PC-9 (cell line): ENCODE measurements around the gene BZW2. TPM values are rescaled to one million over a fixed set of nuclear protein-coding genes. Genes with fewer than 3 reads are reported as not detected.

Experiments used
- BruUV-seq: library from RNA; stranded (reverse); fragments of 400-500 nt; replicated peaks from 2 replicates; lab custom pipeline; 2021; lab: Mats Ljungman, UMichigan
- CTCF ChIA-PET: fragments of 300-600 bp; sonication (Branson Sonifier 250); formaldehyde crosslinking; loops from one replicate; lab custom pipeline; 2022; ENCODE audit warnings: antibody characterized with exemption; lab: Charles Lee
- POLR2A ChIA-PET: fragments of 300-600 bp; sonication (Branson Sonifier 250); formaldehyde crosslinking; loops from one replicate; lab custom pipeline; 2022; ENCODE audit warnings: antibody characterized with exemption; ENCODE audit not compliant: unreplicated experiment; lab: Charles Lee
- DNase-seq, 2 experiments: peaks; one replicate each; pipeline versions ENCODE4 v3.0.0 to v3.0.0-alpha.2; 2015 to 2022; ENCODE audit warnings: mixed read lengths in 1 of 2
- H2AFZ ChIP-seq: fragments of 200-600 bp; sonication (generic); 2 replicates; pipeline ENCODE4 v1.8.1; 2017; ENCODE audit warnings: antibody characterized with exemption
- H3F3A ChIP-seq: fragments of 200-600 bp; sonication (generic); 2 replicates; pipeline ENCODE4 v1.8.1; 2017; ENCODE audit warnings: antibody characterized with exemption, mild to moderate bottlenecking, low read depth; ENCODE audit not compliant: insufficient read depth
- H3K27ac ChIP-seq: fragments of 200-600 bp; sonication (generic); 2 replicates; pipeline ENCODE4 v1.6.1; 2016; ENCODE audit warnings: mixed run types
- H3K27me3 ChIP-seq: fragments of 200-600 bp; sonication (generic); 2 replicates; pipeline ENCODE4 v1.6.1; 2016; ENCODE audit warnings: low read depth, mixed run types; ENCODE audit not compliant: insufficient read depth
- H3K36me3 ChIP-seq: fragments of 200-600 bp; sonication (generic); 2 replicates; pipeline ENCODE4 v1.6.1; 2016; ENCODE audit warnings: low read depth, mixed run types
- H3K4me1 ChIP-seq: fragments of 200-600 bp; sonication (generic); replicated peaks from 2 replicates; pipeline ENCODE4 v1.6.1; 2016; ENCODE audit warnings: mixed run types; ENCODE audit not compliant: insufficient read depth
- H3K4me2 ChIP-seq: fragments of 200-600 bp; sonication (generic); 2 replicates; pipeline ENCODE4 v1.6.1; 2017; ENCODE audit warnings: mixed run types
- H3K4me3 ChIP-seq: fragments of 200-600 bp; sonication (generic); 2 replicates; pipeline ENCODE4 v1.6.1; 2016; ENCODE audit warnings: mixed run types
- H3K79me2 ChIP-seq: fragments of 200-600 bp; sonication (generic); 2 replicates; pipeline ENCODE4 v1.6.1; 2017; ENCODE audit warnings: low read depth, mixed run types
- H3K9me2 ChIP-seq: fragments of 200-600 bp; sonication (generic); 2 replicates; pipeline ENCODE4 v1.8.1; 2017; ENCODE audit warnings: mild to moderate bottlenecking; ENCODE audit not compliant: insufficient read depth
- H3K9me3 ChIP-seq: fragments of 200-600 bp; sonication (generic); 2 replicates; pipeline ENCODE4 v1.8.1; 2016; ENCODE audit warnings: low read depth; ENCODE audit not compliant: insufficient read depth
- H4K20me1 ChIP-seq: fragments of 200-600 bp; sonication (generic); 2 replicates; pipeline ENCODE4 v1.8.1; 2017; ENCODE audit not compliant: insufficient read depth
- EZH2 ChIP-seq: fragments of 200-600 bp; sonication (generic); IDR thresholded peaks from 2 replicates; pipeline ENCODE4 v1.8.0; 2017; ENCODE audit warnings: antibody characterized with exemption, low read depth
- intact Hi-C: fragments of 100-400 bp; cut with micrococcal nuclease; formaldehyde crosslinking; loops from one replicate; pipeline ENCODE4 v1.10.0; 2022; ENCODE audit not compliant: unreplicated experiment
- total RNA-seq: library from RNA; stranded (reverse); gene quantifications from 2 replicates; pipeline ENCODE4 v1.2.3, GENCODE V29; 2021
- TF ChIP-seq, protein P1 (sequence below): fragments of 200-600 bp; sonication (generic); conservative IDR thresholded peaks from 2 replicates; pipeline ENCODE4 v1.6.1; 2017; ENCODE audit warnings: mixed run types, antibody characterized with exemption, mild to moderate bottlenecking, moderate library complexity

The BZW2 gene
- total RNA-seq, 1 experiment from 2014 or later, result 93.7 TPM

DNA sequence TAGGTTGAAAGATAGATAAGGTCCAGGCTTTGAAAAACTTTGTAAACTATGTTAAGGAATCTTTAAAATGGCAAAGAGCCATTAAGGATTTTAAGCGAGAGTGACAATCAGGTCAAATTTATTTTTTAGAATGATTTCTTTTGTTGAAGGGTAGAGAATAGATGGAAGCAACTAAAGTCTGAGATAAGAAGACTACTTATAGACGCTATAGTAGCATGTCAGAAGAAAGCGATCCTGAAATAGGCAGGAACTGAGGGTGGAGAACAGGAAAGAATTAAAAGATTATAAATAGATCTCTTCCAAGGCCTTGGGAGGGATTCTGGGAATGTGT lies 94.6 kb downstream of the BZW2 start:
- Histone ChIP-seq H3K79me2 (no peaks in the 10 kb centered on the region), H3K9me2 (no peaks in the 10 kb centered on the region), H3K27me3 (no peaks in the 10 kb centered on the region), H3F3A (no peaks in the 10 kb centered on the region), H2AFZ (no peak overlapping the region), H3K36me3 (no peaks in the 10 kb centered on the region), H4K20me1 (no peaks in the 10 kb centered on the region), H3K9me3 (no peaks in the 10 kb centered on the region), H3K4me2 (no peak overlapping the region), H3K4me1 (peaks cover 15% of the 10 kb centered on the region), H3K4me3 (no peak overlapping the region), H3K27ac (no peak overlapping the region)
- intact Hi-C loops, result no loop called here
- TF ChIP-seq, protein P1, sequence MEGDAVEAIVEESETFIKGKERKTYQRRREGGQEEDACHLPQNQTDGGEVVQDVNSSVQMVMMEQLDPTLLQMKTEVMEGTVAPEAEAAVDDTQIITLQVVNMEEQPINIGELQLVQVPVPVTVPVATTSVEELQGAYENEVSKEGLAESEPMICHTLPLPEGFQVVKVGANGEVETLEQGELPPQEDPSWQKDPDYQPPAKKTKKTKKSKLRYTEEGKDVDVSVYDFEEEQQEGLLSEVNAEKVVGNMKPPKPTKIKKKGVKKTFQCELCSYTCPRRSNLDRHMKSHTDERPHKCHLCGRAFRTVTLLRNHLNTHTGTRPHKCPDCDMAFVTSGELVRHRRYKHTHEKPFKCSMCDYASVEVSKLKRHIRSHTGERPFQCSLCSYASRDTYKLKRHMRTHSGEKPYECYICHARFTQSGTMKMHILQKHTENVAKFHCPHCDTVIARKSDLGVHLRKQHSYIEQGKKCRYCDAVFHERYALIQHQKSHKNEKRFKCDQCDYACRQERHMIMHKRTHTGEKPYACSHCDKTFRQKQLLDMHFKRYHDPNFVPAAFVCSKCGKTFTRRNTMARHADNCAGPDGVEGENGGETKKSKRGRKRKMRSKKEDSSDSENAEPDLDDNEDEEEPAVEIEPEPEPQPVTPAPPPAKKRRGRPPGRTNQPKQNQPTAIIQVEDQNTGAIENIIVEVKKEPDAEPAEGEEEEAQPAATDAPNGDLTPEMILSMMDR, result no peak
- TF ChIP-seq EZH2, result no peak
- CTCF ChIA-PET, result no interaction called here
- BruUV-seq, result no TSS peak
- POLR2A ChIA-PET, result no interaction called here
- no peak for DNase-seq

DNA sequence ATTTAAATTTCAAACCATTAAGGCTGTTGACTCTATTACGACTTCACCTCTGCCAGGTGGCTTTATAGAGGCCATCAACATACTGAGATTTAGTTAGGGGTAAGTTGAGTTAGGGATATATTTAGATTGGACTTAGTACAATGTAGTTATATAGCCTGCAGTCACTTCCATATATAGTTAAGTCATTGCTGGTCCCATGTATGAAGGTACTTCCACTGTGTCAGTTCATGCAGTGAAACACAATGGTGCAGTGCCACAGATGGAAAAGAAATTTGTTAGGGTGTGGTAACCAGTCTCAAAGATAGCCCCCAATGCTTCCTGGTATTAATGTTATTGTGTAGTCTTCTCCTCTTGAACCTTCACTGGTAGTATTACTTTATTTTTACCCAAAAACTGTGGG lies 95.0 kb downstream of the BZW2 start:
- H3F3A ChIP-seq, result no peaks in the 10 kb centered on the region
- ChIA-PET POLR2A (no interaction called here), CTCF (no interaction called here)
- H3K4me1 ChIP-seq, result peaks cover 11% of the 10 kb centered on the region
- no peaks in the 10 kb centered on the region for H3K9me2 ChIP-seq
- no peak overlapping the region for H3K4me2 ChIP-seq
- H3K9me3 ChIP-seq, result no peaks in the 10 kb centered on the region
- H3K36me3 ChIP-seq, result no peaks in the 10 kb centered on the region
- H3K4me3 ChIP-seq, result no peak overlapping the region
- intact Hi-C loops, result no loop called here
- H3K27me3 ChIP-seq, result no peaks in the 10 kb centered on the region
- H3K79me2 ChIP-seq, result no peaks in the 10 kb centered on the region
- H3K27ac ChIP-seq, result no peak overlapping the region
- BruUV-seq, result no TSS peak
- no peak overlapping the region for H2AFZ ChIP-seq
- TF ChIP-seq, protein P1, result no peak
- TF ChIP-seq EZH2, result no peak
- DNase-seq, result no peak
- H4K20me1 ChIP-seq, result no peaks in the 10 kb centered on the region

GRCh38 chr7:16741676-16742075 lies 95.7 kb downstream of the BZW2 start:
- TF ChIP-seq EZH2, result no peak
- TF ChIP-seq, protein P1, result no peak
- no peaks in the 10 kb centered on the region for H3K9me3 ChIP-seq
- H3K4me3 ChIP-seq, result no peak overlapping the region
- ChIA-PET POLR2A (no interaction called here), CTCF (no interaction called here)
- H3K9me2 ChIP-seq, result no peaks in the 10 kb centered on the region
- no peak overlapping the region for H3K27ac ChIP-seq
- intact Hi-C loops, result no loop called here
- H2AFZ ChIP-seq, result no peak overlapping the region
- peaks cover 11% of the 10 kb centered on the region for H3K4me1 ChIP-seq
- no peak overlapping the region for H3K4me2 ChIP-seq
- no peaks in the 10 kb centered on the region for H3F3A ChIP-seq
- H3K79me2 ChIP-seq, result no peaks in the 10 kb centered on the region
- no TSS peak for BruUV-seq
- H3K27me3 ChIP-seq, result no peaks in the 10 kb centered on the region
- DNase-seq, result no peak
- no peaks in the 10 kb centered on the region for H3K36me3 ChIP-seq
- no peaks in the 10 kb centered on the region for H4K20me1 ChIP-seq
